Mesenchymal stem cell (in vitro differentiated cells and primary cell): Measurements from ENCODE around the gene MTG1. TPM values are rescaled to one million over a fixed set of nuclear protein-coding genes. Genes with fewer than 3 reads are reported as not detected.

Source experiments
- small RNA-seq: library from polyadenylated mRNA; stranded (forward); fragments of <200 nt; extraction: miRNeasy Mini kit (QIAGEN cat#:217004); gene quantifications from one replicate; pipeline ENCODE3, GENCODE V24; 2013; ENCODE audit warnings: low read depth

MTG1 gene

Small RNAs within 50 kb of the gene (small RNA-seq; reads per million reads assigned to genes)
- gene AL360181.4 = not detected
- not detected for gene BANF1P2
- 1.4 reads per million for gene MIR3944
